Stimulated activated CD8-positive, alpha-beta memory T cell treated with anti-CD3 and anti-CD28 coated beads, Interleukin-7, amount 100 ng/mL, for 1 hour (primary cell): ENCODE measurements around the gene ZBTB20.

Source experiments
- DNase-seq, 2 donors: peaks; one replicate each; pipeline ENCODE4 v3.0.0-alpha.2; 2020; ENCODE audit warnings: low read depth in 2 of 2

Gene ZBTB20

DNA sequence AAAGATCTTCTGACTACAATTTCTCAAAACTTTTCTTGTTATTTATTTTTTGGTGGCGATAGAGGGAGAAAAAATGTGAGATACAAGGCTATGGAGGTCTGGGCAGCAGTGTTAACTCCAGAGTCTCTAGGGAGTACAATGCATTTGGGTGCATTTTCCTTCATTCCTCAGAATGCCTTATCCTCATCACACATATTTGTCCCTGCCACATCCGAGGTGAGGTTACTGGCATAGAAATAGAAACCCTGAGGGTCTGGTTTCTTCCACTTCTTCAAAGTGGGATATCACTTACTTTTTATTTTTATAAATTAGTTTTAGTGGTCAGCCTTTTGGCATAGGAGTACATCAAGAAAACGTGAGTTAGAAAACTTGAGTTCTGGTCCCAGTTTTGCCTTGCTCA, 702.9 kb downstream of the ZBTB20 start:
- DNase-seq = no peak

GRCh38 chr3:114442246-114442645, 704.8 kb downstream of the ZBTB20 start:
- DNase-seq = no peak

GRCh38 chr3:114441386-114441785, 705.7 kb downstream of the ZBTB20 start:
- no peak for DNase-seq

DNA sequence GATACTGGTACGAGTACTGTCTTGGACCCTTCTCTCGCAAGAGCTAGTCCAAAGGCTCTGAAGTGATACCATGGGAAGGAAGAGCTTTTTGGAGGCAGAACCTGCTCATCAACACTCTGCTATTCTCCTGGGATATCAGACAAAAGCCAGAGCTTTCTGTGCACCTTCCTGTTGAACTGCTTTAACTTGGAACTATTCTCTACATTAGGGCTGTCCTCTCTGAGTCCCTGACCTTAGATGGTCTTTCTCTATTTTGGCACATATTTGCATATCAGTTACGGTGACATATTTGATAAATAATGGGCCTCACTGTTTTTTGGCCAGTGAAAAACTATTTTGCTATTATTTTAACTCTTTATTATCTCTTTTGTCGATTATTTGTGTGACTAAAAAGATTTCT, 706.4 kb downstream of the ZBTB20 start:
- no peak for DNase-seq

DNA sequence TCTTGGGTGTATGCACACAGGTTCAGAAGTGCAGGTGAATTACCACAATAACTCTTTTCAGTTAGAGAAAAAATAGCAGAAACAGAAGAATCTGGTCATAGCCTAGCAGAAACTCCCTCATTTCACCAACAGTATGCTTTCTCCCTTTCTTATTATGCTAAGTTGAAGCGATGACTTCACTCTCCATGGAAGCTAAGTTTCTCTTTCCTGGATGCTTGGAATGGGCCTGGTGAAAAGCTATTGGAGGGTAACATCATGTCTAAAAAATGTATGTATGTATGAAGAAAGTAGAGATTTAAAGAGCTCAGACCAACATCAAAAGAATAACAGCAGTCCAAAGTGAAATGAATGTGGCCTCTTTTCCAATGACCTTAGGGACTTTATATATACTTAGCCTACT, 707.8 kb downstream of the ZBTB20 start:
- DNase-seq = no peak

- no peak for DNase-seq
Measured at GRCh38 chr3:114437897-114438296, 709.2 kb downstream of the ZBTB20 start.

GRCh38 chr3:114436182-114436581, 710.9 kb downstream of the ZBTB20 start:
- no peak for DNase-seq

DNA sequence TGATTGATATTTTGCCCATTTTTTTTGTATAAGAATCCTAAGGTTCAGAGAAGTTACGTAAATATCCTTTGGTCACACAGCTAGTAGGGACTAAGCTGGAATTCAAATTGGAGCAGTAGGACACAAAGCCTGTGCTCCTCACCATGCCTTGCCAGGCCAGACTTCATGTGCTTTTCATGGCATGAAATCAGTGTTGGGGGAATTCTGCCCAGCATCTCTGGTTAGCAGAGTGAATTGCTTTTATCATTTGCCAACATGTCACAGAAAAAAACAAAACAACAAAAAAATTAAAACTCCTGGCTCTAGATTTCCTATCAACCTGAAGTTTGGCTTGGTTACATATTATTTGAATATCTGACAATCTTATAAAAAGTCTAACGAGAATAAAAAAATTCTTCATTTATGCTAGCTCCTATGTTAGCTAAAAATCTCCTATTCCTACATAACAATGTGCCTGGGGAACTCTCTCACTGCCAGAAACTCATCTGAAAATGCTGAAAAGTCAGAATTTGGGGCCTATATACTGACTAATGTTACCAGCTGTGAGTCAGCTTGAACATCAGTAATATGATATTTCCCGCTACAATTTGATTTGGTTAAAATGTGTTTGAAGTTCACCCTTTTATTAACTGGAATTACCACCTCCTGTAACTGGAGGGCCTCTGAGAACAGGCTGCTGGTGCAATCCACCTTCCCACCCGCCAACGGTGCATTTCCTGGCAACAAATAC, 711.5 kb downstream of the ZBTB20 start:
- DNase-seq = no peak

DNA sequence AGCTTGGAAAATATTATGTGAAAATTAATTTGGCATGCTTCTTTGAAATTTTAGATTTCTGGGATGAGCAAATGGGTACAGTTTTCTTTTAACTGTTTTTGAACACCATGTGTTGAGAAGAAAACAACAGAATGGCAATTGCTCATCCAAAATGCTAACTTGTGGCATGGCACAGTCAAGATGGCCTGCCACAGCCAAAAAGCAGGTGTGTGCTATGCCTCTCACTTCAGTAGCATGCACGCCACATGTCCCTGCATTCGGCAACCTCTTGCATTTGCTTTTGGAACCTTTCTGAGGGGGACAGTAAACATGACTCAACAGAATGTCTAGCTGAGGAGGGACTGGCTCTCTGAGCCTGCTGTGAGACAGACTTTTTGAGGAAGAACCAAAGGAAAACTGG, 714.8 kb downstream of the ZBTB20 start:
- DNase-seq = no peak

DNA sequence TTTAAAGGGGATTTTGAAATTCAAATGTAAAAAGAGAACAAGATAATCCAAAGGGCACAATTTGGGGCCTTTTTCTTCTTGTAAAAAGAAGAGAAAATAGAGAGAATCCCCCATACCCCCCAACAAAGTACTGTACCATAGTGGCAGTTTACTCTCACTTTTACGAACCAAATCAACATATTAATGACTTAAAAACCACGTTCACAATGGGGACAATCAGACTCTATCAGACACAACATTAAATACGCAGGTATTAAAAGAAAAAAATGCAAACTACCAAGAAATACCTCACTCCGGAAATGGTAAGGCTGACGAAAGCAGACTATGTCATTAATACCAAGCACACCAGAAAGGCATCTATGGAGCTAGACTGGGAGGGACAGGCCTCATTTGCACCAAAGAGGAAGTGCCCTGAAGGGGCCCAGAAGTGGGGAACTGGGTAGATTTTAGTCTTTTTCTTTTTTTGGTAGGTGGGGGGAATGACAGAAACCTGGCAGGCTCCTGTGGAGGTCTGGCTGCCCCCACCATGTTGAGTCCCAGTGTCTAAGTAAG, 719.0 kb downstream of the ZBTB20 start:
- DNase-seq = no peak

DNA sequence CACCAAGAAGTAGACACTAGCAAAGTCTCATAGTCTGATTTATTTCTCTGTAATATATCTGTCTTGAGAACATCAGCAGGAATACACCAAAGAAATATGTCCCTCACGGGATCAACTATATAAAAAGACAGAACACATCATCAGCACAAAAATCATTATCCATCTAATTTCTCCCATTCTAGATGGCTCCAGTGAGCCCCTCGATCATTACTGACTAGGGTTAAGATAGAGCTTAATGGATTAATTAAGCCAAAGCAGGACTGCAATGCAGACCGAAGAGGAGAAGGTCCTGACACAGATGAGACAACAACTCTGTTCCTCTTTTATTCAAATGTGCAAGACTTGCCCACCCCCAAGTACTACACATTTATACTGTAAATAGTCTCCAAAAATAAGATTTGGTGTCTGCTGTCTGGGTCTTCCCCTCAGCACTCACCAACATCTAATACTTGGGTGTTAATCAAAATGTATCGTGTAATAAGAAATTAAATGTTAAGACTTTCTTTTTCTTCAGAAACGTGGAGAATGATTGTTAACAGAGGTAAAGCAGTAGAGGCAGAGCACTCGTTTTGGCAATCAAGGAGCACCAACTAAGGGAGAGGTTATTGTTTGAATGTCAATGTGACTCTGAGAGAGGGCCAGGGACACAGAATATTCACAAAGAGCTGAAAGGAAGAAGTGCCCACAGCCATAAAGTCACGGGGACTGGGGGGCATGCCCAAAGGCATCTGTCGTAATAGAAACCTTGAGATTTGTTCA, 719.6 kb downstream of the ZBTB20 start:
- no peak for DNase-seq

DNA sequence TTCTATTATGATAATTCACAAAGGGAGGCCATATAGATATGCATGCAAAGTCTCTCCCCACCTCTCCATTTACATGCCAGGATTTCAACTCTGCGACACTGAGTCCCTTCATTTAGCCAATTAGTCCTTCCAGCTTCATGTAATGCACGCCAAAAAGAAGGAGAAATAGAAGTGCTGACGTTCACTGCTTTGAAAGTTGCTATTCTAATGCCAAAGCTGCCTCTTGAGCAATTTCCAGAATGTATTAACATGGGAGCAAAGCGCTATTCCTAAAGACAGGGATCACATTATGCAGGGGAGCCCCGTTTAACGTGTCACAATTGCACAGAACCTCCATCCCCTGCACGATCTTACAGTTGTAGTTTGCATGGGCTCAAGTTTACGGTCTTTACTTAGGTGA, 722.8 kb downstream of the ZBTB20 start:
- no peak for DNase-seq

DNA sequence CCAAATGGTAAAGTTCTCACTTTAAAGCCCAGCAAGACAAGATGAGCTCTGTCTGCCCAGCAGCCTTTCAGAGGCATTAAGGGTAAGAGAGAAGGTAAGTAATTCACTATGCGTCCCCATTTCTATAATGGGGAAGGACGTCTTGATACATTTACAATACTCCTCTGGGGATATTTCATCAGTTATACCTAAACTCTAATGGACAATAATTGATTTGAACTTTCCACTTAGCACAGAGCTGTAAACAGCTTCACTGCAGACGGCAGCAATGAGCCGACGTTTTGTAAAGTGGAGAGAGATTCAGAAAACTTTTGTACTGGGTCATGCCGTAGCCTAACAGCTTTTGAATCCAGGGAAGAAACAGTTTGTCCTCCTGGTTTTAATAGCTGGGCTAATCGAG, 725.9 kb downstream of the ZBTB20 start:
- DNase-seq = no peak

GRCh38 chr3:114420072-114420471, 727.0 kb downstream of the ZBTB20 start:
- no peak for DNase-seq

- no peak for DNase-seq
Measured at GRCh38 chr3:114418724-114419543, 728.2 kb downstream of the ZBTB20 start.

DNA sequence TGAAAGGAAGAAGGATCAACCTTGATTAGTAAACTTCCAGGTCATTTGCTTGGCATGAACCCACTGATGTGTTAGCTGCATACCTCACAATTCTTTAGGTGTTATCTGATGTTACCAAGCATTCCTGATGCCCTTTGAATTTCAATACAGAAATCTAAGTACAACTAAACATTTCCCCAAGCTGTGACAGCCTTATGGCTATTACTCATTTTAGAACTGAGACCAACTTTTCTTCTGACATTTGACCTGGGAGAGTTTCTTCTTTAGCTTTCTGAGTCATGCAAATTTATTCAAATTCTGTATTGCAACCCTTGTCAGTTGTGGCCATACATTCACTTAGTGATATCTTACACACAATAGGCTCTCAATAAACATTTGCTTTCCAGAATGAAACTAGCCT, 729.0 kb downstream of the ZBTB20 start:
- no peak for DNase-seq

- no peak for DNase-seq
Measured at GRCh38 chr3:114417675-114418074, 729.4 kb downstream of the ZBTB20 start.

DNA sequence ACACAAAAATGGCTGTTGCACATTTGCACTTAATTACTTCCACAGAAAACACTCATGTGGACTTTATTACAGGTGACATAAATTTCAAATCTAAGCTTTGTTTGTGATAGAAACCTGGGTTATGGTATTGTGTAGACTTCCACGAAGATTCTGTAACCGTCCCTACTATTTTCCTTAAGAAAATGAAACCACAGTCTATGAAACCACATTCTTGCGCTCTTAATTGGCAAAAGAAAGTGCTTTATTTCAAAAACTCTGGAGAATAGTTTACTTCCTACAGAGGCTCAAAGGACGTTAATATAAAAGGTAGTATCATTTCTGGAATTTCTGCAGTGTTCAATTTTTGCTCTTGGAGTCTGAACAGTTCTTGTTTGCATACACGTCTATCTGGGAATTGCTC, 729.8 kb downstream of the ZBTB20 start:
- DNase-seq = no peak

DNA sequence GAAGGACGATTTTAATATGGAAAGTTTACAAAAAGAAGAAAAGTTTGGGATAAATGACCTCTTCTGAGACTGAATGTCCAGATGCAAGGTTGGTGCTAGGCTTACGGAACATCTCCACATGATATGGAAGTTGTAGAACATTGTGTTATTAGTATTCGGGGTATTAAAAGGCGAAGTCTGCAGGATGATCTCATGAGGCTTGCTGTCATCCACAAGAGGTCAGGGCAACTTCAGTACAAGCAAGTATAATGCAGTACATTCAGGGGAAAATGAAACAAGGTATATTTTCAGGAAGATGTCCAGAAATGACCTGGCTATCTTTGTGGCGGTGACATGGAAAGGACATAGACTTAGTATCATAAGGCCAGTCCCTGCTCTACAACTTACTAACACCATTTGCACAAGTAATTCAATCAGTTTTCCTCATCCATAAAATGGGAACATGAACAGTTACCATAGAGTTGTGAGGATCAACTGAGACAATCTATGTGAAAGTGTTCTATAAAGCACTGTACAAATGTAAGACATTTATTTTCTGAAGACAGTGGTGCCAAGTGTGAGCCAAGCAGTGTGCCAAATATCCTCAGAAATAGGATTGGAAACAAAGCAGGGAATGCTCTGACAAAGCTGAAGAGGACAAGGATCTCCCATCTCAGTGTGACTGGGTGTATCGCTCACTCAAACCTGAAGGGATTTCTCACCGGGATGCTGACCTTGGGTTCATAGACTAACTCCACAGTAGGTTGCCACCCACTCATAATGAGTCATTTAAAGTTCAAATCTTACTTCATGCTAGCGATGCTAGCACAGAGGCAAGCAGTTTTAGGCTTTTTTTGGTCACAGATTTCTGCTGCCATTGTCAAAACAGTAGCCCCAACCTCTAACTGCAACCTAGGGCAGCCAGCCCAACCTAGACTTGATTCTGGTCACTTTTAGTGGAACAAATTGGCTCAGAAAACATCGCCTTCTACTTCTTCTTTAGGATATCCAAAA, 735.0 kb downstream of the ZBTB20 start:
- DNase-seq = no peak

DNA sequence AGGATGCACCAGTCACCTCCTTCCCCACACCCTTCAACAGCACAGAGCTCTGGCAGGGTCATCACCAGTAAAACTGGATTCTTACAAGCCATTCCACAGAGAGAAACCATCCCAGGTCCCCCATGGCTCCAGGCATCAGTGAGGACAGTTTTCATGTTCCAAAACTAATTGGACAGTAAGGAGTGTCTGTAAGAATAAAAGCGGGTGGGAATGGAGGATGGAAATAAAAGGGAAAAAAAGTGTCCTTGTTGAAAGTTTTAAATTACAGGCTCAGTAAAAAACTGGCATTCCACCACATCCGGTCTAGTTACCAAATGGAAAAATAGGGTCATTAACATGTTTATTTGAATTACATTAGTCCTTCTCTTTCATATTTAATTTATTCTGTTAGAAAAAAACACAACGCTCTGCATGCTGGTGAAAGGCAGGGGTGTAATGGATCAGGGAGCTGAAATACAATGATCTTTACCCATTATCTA, 735.9 kb downstream of the ZBTB20 start:
- no peak for DNase-seq
